Measurements from ENCODE around the gene SLC25A21. TPM values are rescaled to one million over a fixed set of nuclear protein-coding genes. Genes with fewer than 3 reads are reported as not detected.

The SLC25A21 gene
- total RNA-seq, 1 donor from 2014 or later, result 6.4 TPM

DNA sequence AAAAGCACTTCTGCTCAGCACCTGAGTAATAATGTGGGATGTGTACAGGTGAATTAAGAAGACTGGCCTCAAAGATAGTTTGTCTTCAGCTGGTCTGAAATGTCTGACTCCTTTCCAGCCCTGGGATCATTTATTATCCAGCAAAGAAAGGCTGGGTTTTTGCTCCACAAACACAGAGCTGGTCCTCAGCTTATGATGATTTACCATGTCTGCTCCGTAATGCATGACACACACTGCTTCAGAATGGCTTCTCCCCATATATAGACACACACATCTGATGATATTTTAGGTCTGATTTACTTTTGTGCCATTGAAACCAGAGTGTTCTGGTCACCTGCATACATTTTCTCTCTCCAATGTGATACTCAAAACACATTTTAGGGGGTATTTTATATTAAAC lies 225.0 kb downstream of the SLC25A21 start:
- H3K4me1 Mint-ChIP-seq, result no peaks in the 10 kb centered on the region
- Histone ChIP-seq H3F3A (ENCODE audit: low read depth) (no peaks in the 10 kb centered on the region), H3K9me3 (ENCODE audit: low read depth) (no peaks in the 10 kb centered on the region), H3K27me3 (no peaks in the 10 kb centered on the region), H3K79me2 (ENCODE audit: low read depth) (no peaks in the 10 kb centered on the region), H2AFZ (replicated peaks) (no peak overlapping the region), H3K4me3 (no peak overlapping the region), H3K27ac (no peak overlapping the region), H3K9ac (no peak overlapping the region), H4K20me1 (ENCODE audit: low read depth) (no peaks in the 10 kb centered on the region), H3K4me1 (no peaks in the 10 kb centered on the region), H3K4me2 (no peak overlapping the region), H3K36me3 (no peaks in the 10 kb centered on the region)
- H3K27me3 Mint-ChIP-seq (ENCODE audit: insufficient read depth, low read depth), result peaks cover under 1% of the 10 kb centered on the region
- DNase-seq (ENCODE audit: low spot score), result no peak
- no peak overlapping the region for H3K27ac Mint-ChIP-seq
- TF ChIP-seq EZH2phosphoT487 (IDR thresholded peaks at IDR 0.05) (no peak), CTCF (IDR thresholded peaks at IDR 0.05) (no peak)
- H3K36me3 Mint-ChIP-seq, result no peaks in the 10 kb centered on the region
- H3K4me3 Mint-ChIP-seq, result no peak overlapping the region
- H3K9me3 Mint-ChIP-seq, result no peaks in the 10 kb centered on the region

- Mint-ChIP-seq H3K36me3 (no peaks in the 10 kb centered on the region), H3K27ac (no peak overlapping the region), H3K9me3 (no peaks in the 10 kb centered on the region), H3K4me3 (no peak overlapping the region), H3K4me1 (no peaks in the 10 kb centered on the region), H3K27me3 (ENCODE audit: insufficient read depth, low read depth) (peaks cover 4% of the 10 kb centered on the region)
- TF ChIP-seq CTCF (IDR thresholded peaks at IDR 0.05) (no peak), EZH2 (IDR thresholded peaks at IDR 0.05) (no peak)
- Histone ChIP-seq H3K36me3 (no peaks in the 10 kb centered on the region), H3K9ac (no peak overlapping the region), H3K4me3 (no peak overlapping the region), H3K27ac (no peak overlapping the region), H3K27me3 (peaks cover 3% of the 10 kb centered on the region), H3F3A (ENCODE audit: low read depth) (no peaks in the 10 kb centered on the region), H3K79me2 (ENCODE audit: low read depth) (no peaks in the 10 kb centered on the region), H3K4me2 (no peak overlapping the region), H3K9me3 (ENCODE audit: low read depth) (no peaks in the 10 kb centered on the region), H4K20me1 (ENCODE audit: low read depth) (no peaks in the 10 kb centered on the region), H3K4me1 (no peaks in the 10 kb centered on the region), H2AFZ (replicated peaks) (no peak overlapping the region)
- no peak for DNase-seq (ENCODE audit: low spot score)
Observed at GRCh38 chr14:36946872-36947271, 225.5 kb downstream of the SLC25A21 start.

GRCh38 chr14:36944307-36945010 lies 227.9 kb downstream of the SLC25A21 start:
- no peaks in the 10 kb centered on the region for H3K79me2 ChIP-seq (ENCODE audit: low read depth)
- H2AFZ ChIP-seq (replicated peaks), result no peak overlapping the region
- H3K9ac ChIP-seq, result no peak overlapping the region
- no peaks in the 10 kb centered on the region for H4K20me1 ChIP-seq (ENCODE audit: low read depth)
- H3K36me3 ChIP-seq, result no peaks in the 10 kb centered on the region
- Mint-ChIP-seq H3K4me3 (no peak overlapping the region), H3K27ac (no peak overlapping the region), H3K4me1 (no peaks in the 10 kb centered on the region), H3K9me3 (no peaks in the 10 kb centered on the region), H3K27me3 (ENCODE audit: insufficient read depth, low read depth) (peaks cover 6% of the 10 kb centered on the region), H3K36me3 (no peaks in the 10 kb centered on the region)
- no peak for DNase-seq (ENCODE audit: low spot score)
- H3K4me3 ChIP-seq, result no peak overlapping the region
- H3F3A ChIP-seq (ENCODE audit: low read depth), result no peaks in the 10 kb centered on the region
- H3K27ac ChIP-seq, result no peak overlapping the region
- no peaks in the 10 kb centered on the region for H3K4me1 ChIP-seq
- peaks cover 6% of the 10 kb centered on the region for H3K27me3 ChIP-seq
- no peak for TF ChIP-seq EZH2 (IDR thresholded peaks at IDR 0.05)
- TF ChIP-seq EZH2phosphoT487 (IDR thresholded peaks at IDR 0.05), result no peak
- TF ChIP-seq CTCF (IDR thresholded peaks at IDR 0.05), result no peak
- H3K4me2 ChIP-seq, result no peak overlapping the region
- H3K9me3 ChIP-seq (ENCODE audit: low read depth), result no peaks in the 10 kb centered on the region
